Stimulated activated CD4-positive, alpha-beta T cell treated with anti-CD3 and anti-CD28 coated beads, Interleukin-2, amount 100 ng/mL, for 24 hours (primary cell): ENCODE results near the gene RPA1.
A peak's percentile ranks its signal among the peaks of the same experiment; 100 is the strongest.
"Not testable (repeated sequence)": the region's sequence is repeated elsewhere in the genome, so short reads cannot be mapped to it uniquely, and the experiment has no call there.

Experiments
- DNase-seq, 2 donors: peaks; one replicate each; pipeline ENCODE4 v3.0.0-alpha.2; 2020

The RPA1 gene

GRCh38 chr17:1829592-1830257, at the start of gene RPA1, which contains the start of gene SMYD4:
RPA1 (plus strand) TSS chr17:1830005; CDS start chr17:1830094, 89 bp downstream.
SMYD4 (minus strand) TSS chr17:1829902; CDS start chr17:1827994, 1,908 bp downstream.
- DNase-seq = peak; percentile 89 to 91

- DNase-seq = no peak
Observed at GRCh38 chr17:1782171-1782567, 47.6 kb upstream of the RPA1 start.

DNA sequence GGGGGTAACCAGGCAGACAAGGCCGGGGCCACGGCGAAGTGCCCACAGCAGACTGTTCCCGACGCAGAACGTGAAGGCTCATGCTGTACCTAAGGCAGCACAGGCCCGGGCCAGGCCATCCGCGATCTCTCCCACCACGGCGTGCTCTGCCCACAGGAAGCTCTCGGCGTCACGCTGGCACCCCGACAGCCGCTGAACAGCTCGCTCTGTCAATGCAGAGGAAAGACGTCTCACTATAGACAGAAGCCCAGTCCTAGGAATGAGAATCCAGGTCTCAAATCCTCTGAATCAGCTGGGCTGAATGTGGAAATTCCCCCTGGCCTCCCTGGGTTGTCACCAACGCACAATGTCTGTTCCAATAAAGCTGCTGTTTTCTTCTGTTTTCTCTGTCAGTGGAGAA, 46.5 kb upstream of the RPA1 start:
- DNase-seq = no peak

GRCh38 chr17:1783834-1784611, 45.8 kb upstream of the RPA1 start:
- DNase-seq = no peak

- no peak for DNase-seq
Observed at GRCh38 chr17:1785930-1786329, 43.9 kb upstream of the RPA1 start.

DNA sequence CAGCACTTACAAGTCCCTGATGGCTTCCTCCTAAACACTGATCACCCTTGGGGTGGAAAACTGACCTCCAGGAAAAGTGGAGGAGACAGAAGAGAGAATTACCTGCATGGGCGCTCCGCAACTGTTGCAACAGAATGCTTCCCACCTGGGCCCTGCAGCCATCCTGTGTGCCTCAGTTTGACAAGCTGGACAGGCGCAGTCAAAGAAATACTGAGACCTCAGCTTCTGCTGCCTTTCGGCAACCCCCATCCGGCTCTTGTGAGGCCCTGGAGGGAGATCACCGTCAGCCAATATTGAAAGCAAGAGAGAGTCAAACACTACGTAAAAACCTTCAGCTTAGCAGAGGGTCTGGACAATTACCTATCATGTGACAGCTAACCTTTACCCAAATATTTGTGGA, 43.1 kb upstream of the RPA1 start:
- no peak for DNase-seq

DNA sequence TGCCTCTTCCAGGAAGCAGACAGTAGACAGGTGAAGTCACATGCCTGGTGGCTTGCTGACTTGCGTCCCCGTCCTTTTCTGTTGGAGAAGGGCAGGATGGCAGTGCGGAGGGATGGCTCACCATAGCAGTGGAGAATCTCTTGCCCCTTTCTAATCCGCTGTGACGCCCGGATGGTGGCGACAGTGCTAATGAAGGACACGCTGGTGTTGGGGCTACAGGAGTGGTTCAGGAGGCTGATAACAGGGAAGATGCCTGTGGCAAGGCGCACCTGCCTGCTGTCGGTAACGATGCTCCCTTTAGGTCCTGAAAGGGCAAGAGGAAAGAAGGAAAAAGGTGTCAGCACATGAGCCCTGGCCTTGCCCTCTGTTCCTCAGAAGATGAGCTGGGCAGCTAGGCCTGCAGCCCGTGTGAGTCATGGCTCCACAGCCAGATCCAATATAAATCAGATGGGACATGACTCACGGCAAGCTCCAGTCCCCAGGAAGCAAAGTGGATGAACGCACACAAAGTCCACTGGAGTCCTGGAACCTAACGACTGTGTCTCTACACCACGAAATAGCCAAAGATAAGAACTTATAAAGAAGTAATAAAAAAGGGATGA, 42.4 kb upstream of the RPA1 start:
- no peak for DNase-seq

DNA sequence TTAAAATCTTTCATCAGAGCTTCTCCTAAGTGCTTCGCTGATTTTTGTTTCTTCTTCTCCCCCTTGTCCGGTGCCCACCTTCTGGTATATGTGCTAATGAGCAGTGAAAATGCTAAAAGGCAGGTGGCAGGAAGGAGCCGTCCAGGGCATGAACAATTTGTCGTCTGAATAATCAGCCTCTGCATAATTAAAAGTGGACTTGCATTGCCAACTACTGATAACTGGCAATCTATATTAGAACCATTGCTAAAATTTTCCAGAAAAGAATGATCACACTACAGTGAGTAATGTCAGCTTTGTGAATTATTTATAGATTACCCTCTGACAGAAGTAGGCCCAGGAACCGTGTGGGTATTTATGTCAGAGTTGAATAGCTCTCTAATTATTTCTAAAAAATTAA, 39.9 kb upstream of the RPA1 start:
- no peak for DNase-seq

GRCh38 chr17:1792495-1793446, 37.0 kb upstream of the RPA1 start:
- no peak for DNase-seq

GRCh38 chr17:1793447-1793806, 36.4 kb upstream of the RPA1 start:
- DNase-seq = no peak

GRCh38 chr17:1796800-1797199, 33.0 kb upstream of the RPA1 start:
- no peak for DNase-seq

- DNase-seq = no peak
Observed at GRCh38 chr17:1797323-1797722, 32.5 kb upstream of the RPA1 start.

- not testable (repeated sequence) for DNase-seq
Observed at GRCh38 chr17:1797846-1798245, 32.0 kb upstream of the RPA1 start.

DNA sequence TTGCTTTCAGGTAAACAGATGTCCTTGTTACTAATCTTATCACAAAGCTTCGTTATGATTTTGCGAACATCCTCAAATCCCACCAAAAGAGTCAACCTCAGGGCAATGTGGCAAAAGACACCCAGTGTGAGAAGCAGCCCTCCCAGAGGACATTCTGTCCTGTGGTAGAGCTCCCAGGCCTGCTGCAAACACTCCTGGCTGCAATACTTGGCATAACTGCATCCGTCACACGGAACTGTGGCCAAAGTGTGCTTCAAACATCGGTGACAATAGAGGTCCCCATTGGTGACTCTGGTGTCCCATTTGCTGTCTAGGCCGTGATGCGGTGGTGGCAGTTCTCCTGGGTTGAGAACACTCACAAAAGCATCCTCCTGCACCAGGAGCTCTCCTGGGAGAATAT, 29.6 kb upstream of the RPA1 start:
- no peak for DNase-seq

GRCh38 chr17:1800712-1801111, 29.1 kb upstream of the RPA1 start:
- no peak for DNase-seq

- DNase-seq = no peak
Observed at GRCh38 chr17:1802429-1802828, 27.4 kb upstream of the RPA1 start.

DNA sequence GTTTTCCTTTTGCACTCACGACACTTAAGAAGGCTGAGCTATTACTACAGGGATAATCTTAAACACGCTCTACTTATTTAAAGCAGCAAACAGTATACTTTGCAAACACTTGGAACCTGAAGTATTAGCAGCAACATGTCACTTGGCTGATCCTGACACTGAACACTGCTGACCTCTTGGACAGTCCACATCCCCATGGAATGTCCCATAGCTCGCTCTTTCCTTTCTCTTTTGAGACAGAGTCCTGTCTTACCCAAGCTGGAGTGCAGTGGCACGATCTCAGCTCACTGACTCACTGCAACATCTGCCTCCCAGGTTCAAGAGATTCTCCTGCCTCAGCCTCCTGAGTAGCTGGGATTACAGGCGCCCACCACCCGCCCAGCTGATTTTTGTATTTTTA, 26.5 kb upstream of the RPA1 start:
- no peak for DNase-seq

DNA sequence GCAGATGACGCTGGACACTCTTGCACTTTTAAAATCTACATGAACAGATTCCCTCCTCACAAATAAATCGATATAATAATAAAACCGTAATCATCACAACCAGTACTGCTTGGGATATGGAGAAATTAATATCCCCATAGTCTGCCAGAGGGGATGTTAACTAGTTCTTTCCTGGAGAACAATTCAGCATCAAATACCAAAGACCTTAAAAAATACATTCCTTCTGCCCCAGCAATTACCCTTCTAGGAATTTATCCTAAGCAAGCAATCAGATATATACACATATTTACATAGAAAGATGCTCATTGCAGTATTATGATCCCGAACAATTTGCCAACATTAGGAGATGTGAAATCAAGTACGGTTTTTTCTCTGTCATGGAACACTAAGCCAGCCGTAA, 21.9 kb upstream of the RPA1 start:
- no peak for DNase-seq

- no peak for DNase-seq
Observed at GRCh38 chr17:1808644-1809043, 21.2 kb upstream of the RPA1 start.

GRCh38 chr17:1809815-1810214, 20.0 kb upstream of the RPA1 start:
- DNase-seq = not testable (repeated sequence)

DNA sequence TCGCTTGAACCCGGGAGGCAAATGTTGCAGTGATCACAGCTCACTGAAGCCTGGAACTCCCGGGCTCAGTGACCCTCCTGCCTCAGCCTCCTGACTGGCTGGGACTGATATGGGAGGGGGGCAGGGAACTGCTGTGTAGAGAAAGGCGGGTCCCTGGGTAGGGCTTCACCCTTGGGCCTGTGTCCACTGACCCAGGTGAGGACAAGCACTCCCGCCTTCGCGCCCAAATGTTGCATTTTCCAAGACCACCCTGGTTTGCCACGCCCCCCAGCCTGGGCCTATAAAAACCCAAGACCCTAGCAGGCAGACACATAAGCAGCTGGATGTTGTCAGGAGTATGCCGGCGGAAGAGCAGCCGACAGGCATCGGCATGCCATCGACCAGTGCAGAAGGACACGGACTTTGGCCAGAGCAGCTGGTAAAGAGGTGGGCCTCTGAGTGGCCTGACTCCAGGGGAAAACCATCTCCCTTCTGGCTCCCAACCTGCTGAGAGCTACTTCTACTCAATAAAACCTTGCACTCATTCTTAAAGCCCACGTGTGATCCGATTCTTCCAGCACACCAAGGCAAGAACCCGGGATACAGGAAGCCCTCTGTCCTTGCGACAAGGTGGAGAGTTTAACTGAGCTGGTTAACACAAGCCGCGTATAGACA, 19.2 kb upstream of the RPA1 start:
- DNase-seq = no peak

DNA sequence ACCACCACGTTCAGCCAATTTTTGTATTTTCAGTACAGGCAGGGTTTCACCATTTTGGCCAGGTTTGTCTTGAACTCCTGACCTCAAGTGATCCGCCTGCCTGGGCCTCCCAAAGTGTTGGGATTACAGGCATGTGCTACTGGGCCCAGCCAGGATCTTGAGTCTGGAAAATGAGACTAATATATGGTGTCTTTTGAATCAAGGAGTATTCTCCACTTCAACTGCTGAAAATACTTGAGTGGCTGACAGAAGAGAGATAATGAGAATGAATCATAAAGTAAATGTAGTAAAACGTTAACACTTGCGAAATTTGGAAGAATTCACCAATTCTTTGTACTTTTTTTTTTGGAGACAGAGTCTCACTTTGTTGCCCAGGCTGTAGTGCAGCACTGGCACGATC, 16.7 kb upstream of the RPA1 start:
- no peak for DNase-seq
